ENCODE results near the gene VPS41.
"Not testable (repeated sequence)": the region's sequence is repeated elsewhere in the genome, so short reads cannot be mapped to it uniquely, and the experiment has no call there.

The VPS41 gene

GRCh38 chr7:38854947-38855346, 54.0 kb downstream of the VPS41 start:
- DNase-seq: not testable (repeated sequence)

DNA sequence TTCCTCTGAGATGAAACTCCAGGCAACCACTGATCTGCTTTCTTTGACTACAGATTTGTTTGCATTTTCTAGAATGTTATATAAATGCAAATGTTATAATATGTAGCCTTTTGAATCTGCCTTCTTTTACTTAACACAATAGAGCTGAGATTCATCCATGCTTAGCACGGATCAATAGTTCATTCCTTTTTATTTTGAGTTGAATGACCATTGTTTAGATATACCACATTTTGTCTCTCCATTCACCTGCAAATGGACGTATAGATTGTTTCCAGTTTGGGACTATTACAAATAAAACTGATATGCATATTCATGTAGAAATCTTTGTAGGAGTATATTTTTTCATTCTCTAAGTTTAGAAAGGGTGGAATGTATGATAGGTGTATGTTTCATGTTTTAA, 57.7 kb downstream of the VPS41 start:
- no peak for DNase-seq

DNA sequence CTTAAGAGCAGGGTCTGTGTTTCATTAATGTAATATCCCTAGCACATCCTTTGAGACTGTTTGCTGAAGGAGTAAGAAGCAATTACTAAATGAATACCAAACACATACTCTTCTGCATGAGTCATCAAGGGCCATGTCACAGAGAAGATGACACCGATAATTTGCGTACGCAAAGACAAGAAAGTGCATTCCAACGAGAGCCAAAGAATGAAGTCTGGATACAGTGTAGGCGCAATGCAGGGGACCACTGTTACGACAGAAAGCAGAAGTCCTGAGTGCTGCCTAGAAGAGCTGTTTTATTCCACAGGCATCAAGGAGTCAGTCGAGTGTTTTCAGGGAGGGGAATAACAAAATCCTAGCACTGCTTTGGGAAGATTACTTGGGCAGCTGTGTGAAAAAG, 62.7 kb downstream of the VPS41 start:
- DNase-seq: no peak

GRCh38 chr7:38844952-38845563, 63.9 kb downstream of the VPS41 start:
- no peak for DNase-seq

GRCh38 chr7:38842746-38843145, 66.2 kb downstream of the VPS41 start:
- no peak for DNase-seq

GRCh38 chr7:38840736-38841460, 68.1 kb downstream of the VPS41 start:
- no peak for DNase-seq

DNA sequence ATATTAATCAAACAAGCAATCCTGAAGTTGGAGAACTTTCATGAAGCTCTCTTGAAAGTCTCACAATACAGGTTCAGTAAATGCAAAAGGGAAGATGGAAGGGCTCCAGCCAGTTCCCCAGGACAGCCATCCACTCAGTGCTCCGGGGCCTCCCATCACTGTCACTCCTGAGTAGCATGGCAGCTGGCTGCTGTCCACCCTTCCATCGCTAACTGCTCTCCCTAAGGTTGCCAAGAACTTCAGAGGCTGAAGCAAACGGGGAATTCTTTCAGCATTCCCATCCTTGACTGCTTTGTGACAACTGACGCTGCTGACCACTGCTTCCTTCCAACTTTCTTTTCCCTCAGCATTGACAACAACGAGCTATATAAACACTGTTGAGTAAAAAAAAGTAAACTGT, 69.1 kb downstream of the VPS41 start:
- no peak for DNase-seq

DNA sequence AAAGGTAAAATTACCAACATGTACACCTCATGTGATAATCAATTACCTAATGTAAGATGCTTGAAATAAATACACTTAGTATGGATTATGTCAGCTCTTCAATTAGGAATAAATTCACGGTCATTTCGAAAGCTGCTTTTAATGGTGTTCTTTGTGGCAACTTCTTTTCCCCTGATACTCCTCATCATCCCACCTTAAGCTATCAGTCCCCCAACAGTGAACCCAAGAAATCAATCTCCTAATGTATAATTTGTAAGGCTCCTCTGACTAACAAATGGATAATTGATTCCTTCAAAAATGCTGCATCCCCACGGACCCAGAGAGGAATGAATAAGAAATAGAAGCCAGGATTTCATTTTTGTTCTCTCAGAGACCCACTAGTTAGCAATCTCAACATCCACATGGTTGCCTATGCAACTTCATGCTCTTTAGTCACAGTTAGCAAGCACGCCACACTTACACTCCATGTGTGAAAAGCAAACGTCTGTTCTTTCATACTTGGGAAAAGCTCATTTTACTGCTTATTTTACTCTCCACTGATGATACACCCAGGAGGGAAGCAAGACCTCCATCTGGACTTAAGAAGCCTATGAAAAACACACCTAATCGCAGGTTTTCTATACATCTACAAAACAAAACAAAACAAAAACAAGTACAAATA, 70.1 kb downstream of the VPS41 start:
- no peak for DNase-seq

DNA sequence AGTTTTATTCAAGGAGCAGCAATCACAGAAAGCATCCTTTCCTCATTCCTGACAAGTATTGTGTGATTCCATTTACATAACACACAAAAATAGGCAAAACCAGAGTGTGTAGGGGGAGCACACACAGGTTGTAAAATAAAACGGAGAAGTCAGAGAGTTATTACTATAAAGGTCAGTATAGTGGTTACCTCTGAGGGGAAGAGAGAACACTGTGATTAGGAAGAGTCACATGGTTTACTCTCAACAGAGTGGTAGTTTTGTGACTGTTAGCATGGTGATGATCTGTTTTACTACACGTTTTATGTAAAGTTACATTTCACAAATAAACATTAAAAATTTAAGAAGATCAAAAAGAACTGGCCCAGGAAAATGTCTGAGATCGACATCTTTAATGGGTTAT, 74.6 kb downstream of the VPS41 start:
- DNase-seq: no peak

GRCh38 chr7:38833329-38833728, 75.7 kb downstream of the VPS41 start:
- no peak for DNase-seq

DNA sequence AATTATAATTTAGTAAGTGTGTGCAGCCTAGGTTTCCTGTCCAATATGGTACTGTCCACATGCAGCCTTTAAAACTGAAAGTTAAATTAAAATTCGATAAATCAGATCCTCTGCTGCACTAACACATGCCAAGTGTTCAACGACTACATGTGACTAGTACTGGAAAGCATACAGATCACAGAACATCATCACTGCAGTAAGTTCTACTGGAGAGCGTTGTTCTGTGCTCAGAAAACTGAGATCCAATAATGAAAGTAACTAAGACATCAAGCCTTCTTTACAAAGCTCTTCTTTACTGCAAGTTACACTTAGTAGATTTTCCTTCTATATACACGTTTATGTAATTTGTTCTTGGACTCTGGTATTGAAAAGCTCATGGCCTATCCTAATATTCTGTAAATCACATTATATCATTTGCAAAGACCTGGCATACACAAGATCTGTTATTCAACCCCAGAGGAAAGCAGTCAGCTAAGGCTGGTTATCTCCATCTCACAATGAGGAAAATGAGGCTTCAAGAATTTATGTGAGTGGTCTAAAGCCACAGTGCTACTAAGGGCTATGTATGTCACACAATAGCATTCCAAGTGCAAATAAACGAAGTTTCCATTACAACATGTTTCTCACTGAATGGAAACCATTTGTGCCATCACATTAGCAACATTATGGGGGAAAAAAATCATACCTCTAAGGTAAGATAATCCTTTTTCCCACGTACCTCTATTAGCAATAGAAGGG, 77.6 kb downstream of the VPS41 start:
- no peak for DNase-seq

GRCh38 chr7:38830826-38831225, 78.2 kb downstream of the VPS41 start:
- no peak for DNase-seq

DNA sequence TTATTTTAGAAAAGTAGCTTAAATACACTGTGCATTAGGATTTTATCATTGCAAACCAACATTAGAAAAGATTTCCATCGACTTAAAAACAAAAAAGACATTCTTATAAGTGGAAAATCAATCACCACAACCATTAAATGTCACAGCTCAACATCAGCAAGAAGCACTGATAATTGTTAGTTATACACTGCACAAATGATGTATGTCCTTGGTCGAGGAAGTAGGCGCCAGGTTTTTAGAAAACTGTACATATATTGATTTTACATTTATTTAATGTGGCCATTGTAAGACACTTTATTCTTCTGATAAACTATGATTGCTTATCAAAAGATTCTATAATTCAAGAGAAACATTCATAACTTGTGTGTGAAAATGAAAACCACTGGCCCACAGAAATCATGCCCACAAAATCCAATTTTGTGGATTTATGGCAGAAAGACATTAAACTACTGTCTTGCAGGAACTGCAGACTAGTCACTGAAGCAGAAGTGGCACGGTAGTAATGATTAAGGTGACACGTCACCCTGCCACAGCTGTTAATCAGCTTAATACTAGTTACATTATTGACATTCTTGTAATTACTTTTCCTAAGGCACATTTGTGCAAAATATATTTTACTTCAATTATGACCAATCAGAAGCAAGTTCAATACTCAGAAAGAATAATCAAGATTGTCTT, 79.4 kb downstream of the VPS41 start:
- DNase-seq: no peak

GRCh38 chr7:38828026-38828425, 81.0 kb downstream of the VPS41 start:
- DNase-seq: no peak

GRCh38 chr7:38825721-38826440, 83.1 kb downstream of the VPS41 start:
- no peak for DNase-seq

DNA sequence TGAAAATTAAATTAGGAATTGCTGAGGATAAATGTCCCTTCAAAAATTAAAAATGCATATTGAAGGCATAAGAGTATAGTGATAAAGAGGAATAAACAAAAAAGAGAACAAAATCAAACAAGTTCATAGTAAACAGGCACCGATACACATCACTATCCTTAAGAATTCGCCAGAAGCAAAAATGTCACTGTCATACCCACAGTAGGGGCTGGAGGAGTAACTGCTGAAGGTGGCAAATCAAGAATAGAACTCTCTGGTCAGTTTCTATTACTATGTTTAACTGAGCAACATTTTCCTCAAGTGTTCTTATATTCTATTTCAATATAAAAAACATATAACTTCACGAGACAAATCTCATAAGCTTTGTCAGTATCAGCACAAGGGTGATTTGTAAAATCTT, 84.0 kb downstream of the VPS41 start:
- DNase-seq: no peak

GRCh38 chr7:38822549-38822948, 86.4 kb downstream of the VPS41 start:
- DNase-seq: no peak

DNA sequence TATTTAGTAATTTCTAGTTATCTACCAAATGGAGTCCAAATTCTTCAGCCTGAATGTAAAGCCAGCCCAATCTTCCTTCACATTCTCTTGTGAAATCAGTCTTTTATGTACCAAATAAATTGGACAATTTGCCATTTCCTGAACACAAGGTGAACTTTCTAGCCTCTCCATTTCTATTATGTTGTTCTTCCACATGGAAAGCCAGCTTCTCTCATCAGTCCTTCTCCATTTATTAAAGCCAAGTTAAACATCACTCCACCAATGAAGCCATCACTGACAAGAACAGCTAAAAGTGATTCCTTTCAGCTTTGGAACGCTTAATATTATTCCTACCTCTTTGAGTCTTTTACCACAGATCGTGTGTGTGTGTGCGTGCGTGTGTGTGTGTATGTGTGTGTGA, 88.4 kb downstream of the VPS41 start:
- DNase-seq: no peak

GRCh38 chr7:38819463-38819862, 89.5 kb downstream of the VPS41 start:
- no peak for DNase-seq

DNA sequence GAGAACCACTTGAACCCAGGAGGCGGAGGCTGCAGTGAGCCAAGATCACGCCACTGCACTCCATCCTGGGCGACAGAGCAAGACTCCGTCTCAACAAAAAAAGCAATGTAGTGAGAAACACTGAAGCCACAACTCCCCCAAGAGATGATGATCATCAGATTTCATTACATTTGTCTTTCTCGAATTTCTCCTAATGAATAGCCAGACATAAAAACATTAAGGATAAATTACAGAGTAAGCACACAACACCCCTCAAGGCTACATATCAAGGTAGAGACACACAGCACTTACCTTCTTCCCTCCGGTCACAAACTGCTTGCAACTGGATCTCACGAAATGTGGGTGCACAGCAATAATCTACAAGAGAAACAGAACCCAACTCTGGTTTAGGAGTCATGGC, 91.5 kb downstream of the VPS41 start:
- no peak for DNase-seq

DNA sequence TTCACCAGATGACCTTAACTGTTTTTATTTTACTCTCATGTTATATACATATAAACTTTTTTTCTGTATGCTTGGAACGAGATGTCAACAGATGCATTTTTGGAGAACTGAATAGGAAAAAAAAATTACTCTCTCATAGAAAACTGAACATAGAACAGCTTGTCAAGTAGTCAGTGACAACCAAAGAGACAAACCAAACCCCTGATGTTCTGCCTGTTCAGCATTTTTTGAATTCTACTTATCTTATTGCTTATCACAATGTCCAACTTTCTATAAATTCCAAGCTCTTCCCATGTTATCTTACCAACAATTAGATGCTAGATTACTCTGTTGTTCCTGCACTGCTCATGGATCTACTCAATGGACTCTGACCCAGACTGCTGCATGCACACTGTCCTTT, 95.2 kb downstream of the VPS41 start:
- DNase-seq: no peak

DNA sequence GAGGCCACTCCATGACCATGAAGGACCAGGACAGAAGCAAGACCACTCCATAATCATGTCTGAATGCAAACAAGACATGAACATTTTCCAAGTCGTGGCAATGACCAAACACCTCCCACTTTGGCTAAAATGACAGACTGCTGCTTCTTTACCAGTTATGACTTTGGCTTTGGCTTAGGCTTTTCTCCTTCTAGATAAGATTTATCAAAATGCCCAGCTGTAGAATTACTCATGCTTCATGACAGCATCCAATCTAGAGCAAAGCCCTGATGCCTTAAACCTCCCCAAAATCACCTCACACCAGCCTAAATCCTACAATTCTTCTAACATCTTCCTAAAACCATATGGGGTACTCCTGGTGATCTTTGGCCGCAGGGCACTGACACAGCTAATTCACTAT, 102.1 kb downstream of the VPS41 start:
- DNase-seq: no peak
